Activated CD8-positive, alpha-beta T cell treated with anti-CD3 and anti-CD28 coated beads for 36 hours (primary cell): Measurements from ENCODE around the gene SUCNR1. TPM values are rescaled to one million over a fixed set of nuclear protein-coding genes. Genes with fewer than 3 reads are reported as not detected.

Source experiments
- ATAC-seq: fragments of 200-7000 bp; cut with Tn5 transposase; one replicate; pipeline ENCODE4 v1.10.0; 2021; ENCODE audit warnings: mild to moderate bottlenecking, moderate library complexity
- CTCF ChIA-PET: fragments of 350-600 bp; sonication (Branson Sonifier 250); formaldehyde crosslinking; loops from one replicate; lab custom pipeline; 2021; ENCODE audit warnings: antibody characterized with exemption; lab: Charles Lee
- POLR2A ChIA-PET: fragments of 350-600 bp; sonication (Branson Sonifier 250); formaldehyde crosslinking; loops from one replicate; lab custom pipeline; 2021; ENCODE audit warnings: antibody characterized with exemption; lab: Charles Lee
- DNase-seq: peaks from one replicate; pipeline ENCODE4 v3.0.0-alpha.2; 2020
- H3K27ac Mint-ChIP-seq: one replicate; pipeline ENCODE4 v1.8.0; 2021; ENCODE audit warnings: mild to moderate bottlenecking, mixed read lengths
- H3K27me3 Mint-ChIP-seq: one replicate; pipeline ENCODE4 v1.8.0; 2021; ENCODE audit warnings: mixed read lengths
- H3K36me3 Mint-ChIP-seq: one replicate; pipeline ENCODE4 v1.8.0; 2021; ENCODE audit warnings: low read depth, mixed read lengths
- H3K4me1 Mint-ChIP-seq: one replicate; pipeline ENCODE4 v1.8.0; 2021; ENCODE audit warnings: low read depth, mixed read lengths
- H3K4me3 Mint-ChIP-seq: one replicate; pipeline ENCODE4 v1.8.0; 2021; ENCODE audit warnings: mild to moderate bottlenecking, moderate library complexity, mixed read lengths
- H3K9me3 Mint-ChIP-seq: one replicate; pipeline ENCODE4 v1.8.0; 2021; ENCODE audit warnings: mixed read lengths
- CTCF ChIP-seq: fragments of 200-600 bp; IDR thresholded peaks from one replicate; pipeline ENCODE4 v1.8.0; 2022; ENCODE audit warnings: antibody characterized with exemption, mild to moderate bottlenecking
- intact Hi-C: fragments of 100-400 bp; cut with micrococcal nuclease; formaldehyde crosslinking; loops from one replicate; pipeline ENCODE4 v1.10.0; 2022
- total RNA-seq, 2 experiments: library from RNA; stranded (reverse); gene quantifications; one replicate each; pipeline ENCODE4 v1.2.3, GENCODE V29; 2021

Gene SUCNR1
- total RNA-seq, 2 experiments from 2014 or later, result not detected

- Mint-ChIP-seq H3K36me3 (no peaks in the 10 kb centered on the region), H3K27ac (no peak overlapping the region), H3K27me3 (no peaks in the 10 kb centered on the region), H3K4me1 (peaks cover 14% of the 10 kb centered on the region), H3K9me3 (no peaks in the 10 kb centered on the region), H3K4me3 (no peak overlapping the region)
- DNase-seq (no peak), ATAC-seq (no peak)
- TF ChIP-seq CTCF, result no peak
- ChIA-PET CTCF (no interaction called here), POLR2A (no interaction called here)
- intact Hi-C loops, result no loop called here
These were observed 27.6 kb downstream of the SUCNR1 start for GRCh38 chr3:151900884-151901643.

- ChIA-PET CTCF (interaction anchor here (0.9 to 2.2 kb wide), 2 partner anchors 14 to 462 kb away, joined by 4 to 5 read pairs; no protein-coding TSS in a partner anchor), POLR2A (interaction anchor here (0.8 kb wide), 1 partner anchor 23 kb away, joined by 3 read pairs; no protein-coding TSS in a partner anchor)
- H3K36me3 Mint-ChIP-seq, result no peaks in the 10 kb centered on the region
- H3K27me3 Mint-ChIP-seq, result no peaks in the 10 kb centered on the region
- H3K4me3 Mint-ChIP-seq, result no peak overlapping the region
- TF ChIP-seq CTCF, result no peak
- ATAC-seq, result no peak
- DNase-seq, result no peak
- H3K9me3 Mint-ChIP-seq, result no peaks in the 10 kb centered on the region
- H3K27ac Mint-ChIP-seq, result no peak overlapping the region
- intact Hi-C loops, result no loop called here
- peaks cover 10% of the 10 kb centered on the region for H3K4me1 Mint-ChIP-seq
These were observed 28.3 kb downstream of the SUCNR1 start for GRCh38 chr3:151901644-151902285.

DNA sequence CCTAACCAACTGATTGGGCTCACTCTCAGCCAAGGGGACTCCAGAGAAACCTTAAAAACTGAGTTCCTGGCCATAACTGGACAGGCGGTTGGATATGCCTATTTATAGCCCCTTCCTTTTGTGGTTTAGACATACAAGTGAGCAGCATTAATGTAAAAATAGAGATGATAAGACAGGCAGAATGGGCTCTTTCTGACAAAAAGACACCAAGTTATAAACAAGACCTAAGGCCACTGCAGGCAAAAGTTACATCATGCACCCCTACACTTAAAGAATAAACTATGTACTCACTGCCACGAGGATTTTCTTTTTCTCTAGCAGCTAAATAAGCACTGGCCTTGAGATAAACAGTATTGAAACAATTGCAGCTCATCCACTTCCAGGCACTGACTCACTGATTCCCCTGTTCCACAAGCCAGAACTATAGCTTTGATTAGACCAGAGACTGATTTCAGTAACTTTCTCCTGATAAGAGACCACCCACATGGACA is 30.1 kb downstream of the SUCNR1 start:
- Mint-ChIP-seq H3K27me3 (no peaks in the 10 kb centered on the region), H3K9me3 (no peaks in the 10 kb centered on the region), H3K4me1 (peaks cover 9% of the 10 kb centered on the region), H3K27ac (no peak overlapping the region), H3K36me3 (no peaks in the 10 kb centered on the region), H3K4me3 (no peak overlapping the region)
- DNase-seq (no peak), ATAC-seq (no peak)
- no peak for TF ChIP-seq CTCF
- CTCF ChIA-PET, result interaction anchor here (2.2 kb wide), 1 partner anchor 12 kb away, joined by 5 read pairs; no protein-coding TSS in a partner anchor
- intact Hi-C loops, result no loop called here
- POLR2A ChIA-PET, result no interaction called here

DNA sequence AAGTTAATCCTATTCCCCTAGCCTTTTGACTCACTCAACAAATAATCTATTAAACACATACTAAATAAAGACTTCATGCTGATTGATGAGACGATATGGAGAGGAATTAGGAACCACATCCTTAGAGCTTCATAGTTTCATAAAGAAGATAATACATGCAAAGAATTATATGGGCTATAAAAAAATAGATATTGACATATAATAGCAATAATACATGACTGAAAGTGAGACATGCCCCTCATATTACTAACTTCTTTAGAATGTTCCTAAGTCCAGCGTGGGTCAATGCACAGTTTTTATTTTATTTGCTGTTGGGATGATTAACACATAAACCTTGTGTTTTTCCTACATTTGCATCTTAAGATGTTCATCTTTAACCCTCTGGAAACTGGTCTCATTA is 32.2 kb downstream of the SUCNR1 start:
- H3K4me1 Mint-ChIP-seq, result peaks cover 9% of the 10 kb centered on the region
- H3K36me3 Mint-ChIP-seq, result no peaks in the 10 kb centered on the region
- no peak for TF ChIP-seq CTCF
- H3K4me3 Mint-ChIP-seq, result no peak overlapping the region
- peaks cover 2% of the 10 kb centered on the region for H3K27me3 Mint-ChIP-seq
- H3K27ac Mint-ChIP-seq, result no peak overlapping the region
- intact Hi-C loops, result no loop called here
- ATAC-seq, result no peak
- H3K9me3 Mint-ChIP-seq, result no peaks in the 10 kb centered on the region
- CTCF ChIA-PET, result no interaction called here
- POLR2A ChIA-PET, result no interaction called here
- no peak for DNase-seq

DNA sequence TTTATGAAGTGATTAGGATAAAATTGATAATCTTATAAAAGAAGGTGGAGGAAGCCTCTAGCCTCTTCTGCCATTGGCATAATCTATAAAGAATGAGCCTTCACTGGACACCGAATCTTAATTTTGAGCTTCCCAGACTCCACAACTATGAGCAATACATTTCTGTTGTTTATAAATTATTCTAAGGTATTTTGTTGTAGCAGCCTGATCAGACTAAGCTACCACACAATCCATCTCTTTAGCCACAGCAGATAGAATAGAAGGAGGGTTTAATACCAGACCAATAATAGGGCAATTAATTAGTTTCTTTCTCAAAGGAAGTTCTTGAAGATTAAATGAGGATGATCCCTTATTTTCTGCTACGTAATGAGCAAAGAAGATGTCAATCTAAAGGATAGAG is 33.3 kb downstream of the SUCNR1 start:
- Mint-ChIP-seq H3K4me1 (no peaks in the 10 kb centered on the region), H3K4me3 (no peak overlapping the region), H3K9me3 (peaks cover 1% of the 10 kb centered on the region), H3K36me3 (no peaks in the 10 kb centered on the region), H3K27ac (no peak overlapping the region), H3K27me3 (peaks cover 2% of the 10 kb centered on the region)
- no peak for DNase-seq
- ATAC-seq, result no peak
- TF ChIP-seq CTCF, result no peak
- intact Hi-C loops, result no loop called here
- CTCF ChIA-PET, result interaction anchor here (1.5 kb wide), 1 partner anchor 438 kb away, joined by 3 read pairs; no protein-coding TSS in a partner anchor
- POLR2A ChIA-PET, result interaction anchor here (1.0 kb wide), 1 partner anchor 10 kb away, joined by 3 read pairs; no protein-coding TSS in a partner anchor
